Measurements from ENCODE around the gene PPP1R12B.

PPP1R12B gene

GRCh38 chr1:202589190-202589930, 240.9 kb downstream of the PPP1R12B start:
- TF ChIP-seq CTCF (IDR thresholded peaks at IDR 0.05; ENCODE audit: low read depth, low read length) = no peak
- Histone ChIP-seq H3K4me3 (ENCODE audit: low read depth, low read length) (no peak overlapping the region), H3K36me3 (peaks cover 3% of the 10 kb centered on the region; the same call in 1 of the 2 replicates), H3K9me3 (ENCODE audit: severe bottlenecking) (no peaks in the 10 kb centered on the region), H3K27me3 (ENCODE audit: insufficient read depth, low read depth, severe bottlenecking) (no peaks in the 10 kb centered on the region), H3K27ac (no peak overlapping the region)
- no peak for DNase-seq

GRCh38 chr1:202590126-202590525, 241.6 kb downstream of the PPP1R12B start:
- H3K27me3 ChIP-seq (ENCODE audit: insufficient read depth, low read depth, severe bottlenecking) = no peaks in the 10 kb centered on the region
- no peak for DNase-seq
- no peaks in the 10 kb centered on the region for H3K9me3 ChIP-seq (ENCODE audit: severe bottlenecking)
- TF ChIP-seq CTCF (IDR thresholded peaks at IDR 0.05; ENCODE audit: low read depth, low read length) = no peak
- no peak overlapping the region for H3K4me3 ChIP-seq (ENCODE audit: low read depth, low read length)
- no peak overlapping the region for H3K27ac ChIP-seq
- peaks cover 3% of the 10 kb centered on the region; the same call in 1 of the 2 replicates for H3K36me3 ChIP-seq

GRCh38 chr1:202590975-202591411, 242.5 kb downstream of the PPP1R12B start:
- no peak for TF ChIP-seq CTCF (IDR thresholded peaks at IDR 0.05; ENCODE audit: low read depth, low read length)
- no peaks in the 10 kb centered on the region for H3K9me3 ChIP-seq (ENCODE audit: severe bottlenecking)
- H3K27me3 ChIP-seq (ENCODE audit: insufficient read depth, low read depth, severe bottlenecking) = no peaks in the 10 kb centered on the region
- H3K36me3 ChIP-seq = peaks cover 3% of the 10 kb centered on the region; the same call in 1 of the 2 replicates
- no peak for DNase-seq
- H3K27ac ChIP-seq = no peak overlapping the region
- H3K4me3 ChIP-seq (ENCODE audit: low read depth, low read length) = no peak overlapping the region

GRCh38 chr1:202591515-202591914, 243.0 kb downstream of the PPP1R12B start:
- no peak for TF ChIP-seq CTCF (IDR thresholded peaks at IDR 0.05; ENCODE audit: low read depth, low read length)
- Histone ChIP-seq H3K27me3 (ENCODE audit: insufficient read depth, low read depth, severe bottlenecking) (no peaks in the 10 kb centered on the region), H3K9me3 (ENCODE audit: severe bottlenecking) (no peaks in the 10 kb centered on the region), H3K36me3 (peaks cover 3% of the 10 kb centered on the region; the same call in 1 of the 2 replicates), H3K27ac (no peak overlapping the region), H3K4me3 (ENCODE audit: low read depth, low read length) (no peak overlapping the region)
- DNase-seq = no peak

- no peak overlapping the region for H3K4me3 ChIP-seq (ENCODE audit: low read depth, low read length)
- no peak for TF ChIP-seq CTCF (IDR thresholded peaks at IDR 0.05; ENCODE audit: low read depth, low read length)
- no peak overlapping the region for H3K27ac ChIP-seq
- DNase-seq = no peak
- peaks cover 3% of the 10 kb centered on the region; the same call in 1 of the 2 replicates for H3K36me3 ChIP-seq
- no peaks in the 10 kb centered on the region for H3K9me3 ChIP-seq (ENCODE audit: severe bottlenecking)
- H3K27me3 ChIP-seq (ENCODE audit: insufficient read depth, low read depth, severe bottlenecking) = no peaks in the 10 kb centered on the region
Measured at GRCh38 chr1:202592146-202592545, 243.6 kb downstream of the PPP1R12B start.
